Fibroblast of skin of right biceps (primary cell): ENCODE measurements around the gene GNL1.
"Not testable (repeated sequence)": the region's sequence is repeated elsewhere in the genome, so short reads cannot be mapped to it uniquely, and the experiment has no call there.

Source experiments
- DNase-seq: peaks from one replicate; pipeline ENCODE4 v3.0.0-alpha.2; 2013

Gene GNL1

GRCh38 chr6:30565772-30566171 lies 9.5 kb upstream of the GNL1 start:
- no peak for DNase-seq

GRCh38 chr6:30564114-30564513 lies 7.8 kb upstream of the GNL1 start:
- DNase-seq, result no peak

GRCh38 chr6:30562470-30563425 lies 6.5 kb upstream of the GNL1 start:
- no peak for DNase-seq

GRCh38 chr6:30560930-30561329 lies 4.6 kb upstream of the GNL1 start:
- DNase-seq, result no peak

- no peak for DNase-seq
Measured at GRCh38 chr6:30557683-30557981, 1.3 kb upstream of the GNL1 start.

DNA sequence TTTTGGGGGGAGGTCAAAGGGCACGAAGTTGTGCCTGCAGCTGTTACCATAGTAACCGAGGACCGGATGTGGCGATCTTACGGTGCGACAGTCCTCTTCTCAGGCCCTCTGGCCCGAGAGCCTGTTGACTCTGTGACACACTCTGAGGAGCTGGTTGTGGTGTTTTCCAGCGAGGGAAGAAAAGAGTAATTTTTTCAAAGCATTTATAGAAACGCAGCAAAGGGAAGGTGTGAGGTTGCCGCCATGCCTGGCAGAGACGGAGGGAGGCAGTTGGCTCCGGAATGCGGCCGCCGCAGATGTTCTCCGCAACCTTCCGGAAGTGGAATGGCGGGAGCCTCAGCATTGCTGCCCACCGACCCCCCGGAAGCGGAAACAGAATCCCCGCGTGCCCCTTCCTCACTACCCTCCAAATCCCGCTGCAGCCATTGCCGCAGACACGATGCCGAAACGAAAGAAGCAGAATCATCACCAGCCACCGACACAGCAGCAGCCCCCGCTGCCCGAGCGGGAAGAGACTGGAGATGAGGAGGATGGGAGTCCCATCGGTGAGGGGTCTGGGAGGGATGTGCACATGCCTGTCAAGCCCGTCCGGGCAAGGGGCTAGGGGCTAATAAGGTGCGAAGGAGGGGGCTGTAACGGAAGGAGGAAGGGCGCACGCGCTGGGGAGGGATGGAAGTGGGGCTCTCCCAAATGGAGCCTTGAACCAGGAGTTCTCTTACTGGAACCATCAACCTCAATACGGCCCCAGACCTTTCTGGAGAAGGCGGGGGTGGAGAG lies 805 bp upstream of the GNL1 start, which contains the start of gene PRR3:
PRR3 (plus strand) TSS at position 390 of the 777 bp plus-strand sequence; CDS start at position 440, 50 bp downstream.
- DNase-seq, result peak; percentile 88

- DNase-seq, result no peak
Measured at GRCh38 chr6:30555816-30556065, 548 bp downstream of the GNL1 start.

- no peak for DNase-seq
Measured at GRCh38 chr6:30554962-30555815, 1.1 kb downstream of the GNL1 start.

DNA sequence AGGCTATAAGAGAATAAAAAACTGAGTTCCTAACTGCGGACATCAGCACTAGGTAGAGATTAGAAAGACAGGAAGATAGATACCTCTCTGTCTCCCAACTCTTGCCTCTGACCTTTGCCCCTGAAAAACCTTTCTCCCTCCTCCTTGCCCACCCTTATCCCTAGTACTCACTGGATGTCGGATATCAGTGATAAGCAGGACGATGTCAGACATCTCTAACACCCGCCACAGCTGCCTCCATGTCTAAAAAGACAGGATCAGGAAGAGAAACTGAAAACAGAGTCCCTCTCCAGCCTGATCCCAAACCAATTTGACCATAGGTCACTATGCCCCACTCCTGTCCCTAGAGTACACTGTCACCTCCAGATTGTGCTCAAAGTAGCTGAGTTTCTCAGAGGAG lies 1.9 kb downstream of the GNL1 start:
- DNase-seq, result no peak

GRCh38 chr6:30548375-30548774 lies 7.9 kb downstream of the GNL1 start:
- DNase-seq, result no peak

- no peak for DNase-seq
Measured at GRCh38 chr6:30547454-30547853, 8.8 kb downstream of the GNL1 start.

GRCh38 chr6:30544666-30545272 lies 11.5 kb downstream of the GNL1 start:
- DNase-seq, result peak; percentile 71

GRCh38 chr6:30543821-30544220 lies 12.5 kb downstream of the GNL1 start:
- no peak for DNase-seq

GRCh38 chr6:30542915-30543314 lies 13.4 kb downstream of the GNL1 start:
- DNase-seq, result no peak

- DNase-seq, result no peak
Measured at GRCh38 chr6:30542404-30542725, 13.9 kb downstream of the GNL1 start.

DNA sequence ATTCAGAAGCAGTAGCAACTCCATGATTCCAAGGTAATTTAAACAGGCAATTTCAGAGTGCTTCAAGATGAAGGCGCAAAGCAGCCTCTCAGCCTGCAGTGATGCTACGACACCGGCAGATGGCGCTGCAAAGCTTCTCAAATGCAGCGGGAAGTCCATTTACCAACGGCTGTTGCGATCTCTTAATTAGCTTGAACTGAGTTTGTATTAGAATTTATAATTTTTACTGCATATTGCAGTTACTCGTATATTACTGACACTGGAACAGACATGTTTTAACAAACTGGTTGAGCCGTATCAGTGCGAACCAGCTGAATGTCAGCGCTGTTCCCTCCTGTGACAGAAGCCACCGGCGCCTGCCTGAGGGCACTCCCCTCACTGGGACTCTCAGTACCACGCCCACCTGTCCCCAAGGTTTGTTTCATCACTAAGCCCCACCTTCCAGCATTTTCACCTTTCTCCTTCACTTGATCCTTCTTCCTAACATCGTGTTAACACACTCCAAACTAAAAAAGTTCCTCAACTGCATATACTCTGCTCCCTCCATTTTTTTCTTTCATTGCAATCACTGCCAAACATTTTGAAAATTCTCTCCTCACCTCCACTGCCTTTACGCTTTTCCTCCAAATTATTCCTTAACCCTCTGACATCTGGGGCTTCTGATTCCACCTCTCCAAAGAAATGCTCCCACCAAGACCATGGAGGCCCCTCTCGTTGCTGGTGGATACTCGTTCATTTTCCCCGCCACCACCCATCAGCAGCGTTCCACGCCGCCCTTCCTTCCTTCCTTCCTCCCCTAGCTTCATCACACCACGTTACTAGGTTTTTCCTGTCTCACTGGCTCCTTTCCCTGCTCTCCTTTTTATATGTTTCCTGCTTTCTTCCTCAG lies 14.5 kb downstream of the GNL1 start:
- DNase-seq, result peak; percentile 75

DNA sequence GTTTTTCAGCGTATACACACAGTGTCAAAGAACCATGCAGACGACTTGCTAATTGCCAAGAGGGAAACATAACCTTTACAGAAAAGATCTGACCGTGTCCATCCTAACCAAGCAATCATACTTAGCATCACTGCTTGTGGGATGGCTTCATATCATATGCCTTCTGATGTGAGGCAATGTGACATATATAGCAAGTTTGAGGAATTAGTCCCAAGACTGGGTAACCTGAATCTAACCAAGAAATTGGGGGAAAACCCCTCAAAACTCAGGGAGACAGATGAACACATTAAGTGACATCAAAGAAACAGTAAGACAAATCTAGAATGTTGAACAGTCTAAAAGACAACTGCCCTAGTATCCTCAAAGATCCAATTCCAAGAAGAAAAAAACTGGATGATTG lies 18.4 kb downstream of the GNL1 start:
- no peak for DNase-seq

DNA sequence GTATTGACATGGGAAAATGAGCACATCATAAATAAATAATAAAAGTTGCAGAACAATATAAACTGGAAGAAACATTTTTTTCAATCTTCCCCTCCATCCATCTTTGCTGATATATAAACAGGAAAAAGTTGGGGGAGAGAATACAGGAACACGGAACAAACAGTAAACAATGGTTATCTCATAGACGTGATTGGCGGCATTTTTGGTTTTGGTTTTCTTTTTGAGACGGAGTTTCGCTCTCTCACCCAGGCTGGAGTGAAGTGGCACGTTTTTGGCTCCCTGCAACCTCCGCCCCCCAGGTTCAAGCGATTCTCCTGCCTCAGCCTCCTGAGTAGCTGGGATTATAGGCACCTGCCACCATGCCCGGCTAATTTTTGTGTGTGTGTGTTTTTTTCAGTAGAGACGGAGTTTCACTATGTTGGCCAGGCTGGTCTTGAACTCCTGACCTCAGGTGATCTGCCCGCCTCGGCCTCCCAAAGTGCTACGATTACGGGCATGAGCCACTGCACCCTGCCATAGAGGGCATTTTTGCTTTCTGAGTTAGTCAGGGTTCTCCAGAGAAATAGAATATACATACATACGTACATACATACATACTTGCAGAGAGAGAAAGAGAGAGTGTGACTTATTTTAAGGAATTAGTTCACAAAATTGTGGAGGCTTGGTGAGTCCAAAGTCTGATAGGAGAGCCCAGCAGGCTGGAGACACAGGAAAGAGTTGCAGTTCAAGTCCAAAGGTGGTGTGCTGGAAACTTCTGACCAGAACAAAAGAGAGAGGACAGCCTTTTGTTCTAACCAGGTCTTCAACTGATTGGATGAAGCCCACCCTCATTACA lies 22.6 kb downstream of the GNL1 start:
- DNase-seq, result no peak

DNA sequence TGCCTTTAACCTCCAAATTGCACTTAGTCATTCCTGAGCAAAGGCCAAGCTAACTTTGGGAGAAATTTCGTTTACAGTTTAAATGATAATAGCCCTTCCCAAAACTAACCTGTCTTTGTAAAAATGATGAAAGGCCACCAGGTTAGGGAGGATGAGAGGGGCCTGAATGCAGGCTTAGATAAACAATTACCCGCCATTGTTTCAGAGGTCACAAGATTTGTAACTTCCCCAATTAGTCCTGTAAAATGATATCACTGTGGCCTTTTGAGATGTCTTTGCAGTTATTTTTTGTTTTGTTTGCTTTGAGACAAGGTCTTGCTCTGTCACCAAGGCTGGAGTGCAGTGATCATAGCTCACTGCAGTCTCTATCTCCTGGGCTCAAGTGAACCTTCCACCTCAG lies 26.3 kb downstream of the GNL1 start:
- DNase-seq, result no peak

GRCh38 chr6:30529349-30529875 lies 26.9 kb downstream of the GNL1 start:
- DNase-seq, result not testable (repeated sequence)

DNA sequence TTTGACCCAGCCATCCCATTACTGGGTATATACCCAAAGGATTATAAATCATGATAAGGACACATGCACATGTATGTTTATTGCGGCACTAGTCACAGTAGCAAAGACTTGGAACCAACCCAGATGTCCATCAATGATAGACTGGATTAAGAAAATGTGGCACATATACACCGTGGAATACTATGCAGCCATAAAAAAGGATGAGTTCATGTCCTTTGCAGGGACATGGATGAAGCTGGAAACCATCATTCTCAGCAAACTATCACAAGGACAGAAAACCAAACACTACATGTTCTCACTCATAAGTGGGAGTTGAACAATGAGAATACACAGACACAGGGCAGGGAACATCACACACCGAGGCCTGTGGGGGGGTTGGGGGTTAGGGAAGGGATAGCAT lies 29.8 kb downstream of the GNL1 start:
- DNase-seq, result not testable (repeated sequence)
